A549 treated with AZD9567 at 1 μM for 4 hours (cell line): ENCODE data around the gene CYTH4. TPM values are rescaled to one million over a fixed set of nuclear protein-coding genes. Genes with fewer than 3 reads are reported as not detected.

Source experiments
- total RNA-seq: library from RNA; stranded (reverse); fragments of 200-300 nt; extraction: Qiagen RNA extraction; gene quantifications from 5 replicates; pipeline ENCODE4 v1.2.3, GENCODE V29; 2022; ENCODE audit not compliant: insufficient read depth

Gene CYTH4, protein sequence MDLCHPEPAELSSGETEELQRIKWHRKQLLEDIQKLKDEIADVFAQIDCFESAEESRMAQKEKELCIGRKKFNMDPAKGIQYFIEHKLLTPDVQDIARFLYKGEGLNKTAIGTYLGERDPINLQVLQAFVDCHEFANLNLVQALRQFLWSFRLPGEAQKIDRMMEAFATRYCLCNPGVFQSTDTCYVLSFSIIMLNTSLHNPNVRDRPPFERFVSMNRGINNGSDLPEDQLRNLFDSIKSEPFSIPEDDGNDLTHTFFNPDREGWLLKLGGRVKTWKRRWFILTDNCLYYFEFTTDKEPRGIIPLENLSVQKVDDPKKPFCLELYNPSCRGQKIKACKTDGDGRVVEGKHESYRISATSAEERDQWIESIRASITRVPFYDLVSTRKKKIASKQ
- total RNA-seq, result 0.24 to 0.38 TPM (median 0.29 TPM) in 4 of 5 replicates, not detected in the other

DNA sequence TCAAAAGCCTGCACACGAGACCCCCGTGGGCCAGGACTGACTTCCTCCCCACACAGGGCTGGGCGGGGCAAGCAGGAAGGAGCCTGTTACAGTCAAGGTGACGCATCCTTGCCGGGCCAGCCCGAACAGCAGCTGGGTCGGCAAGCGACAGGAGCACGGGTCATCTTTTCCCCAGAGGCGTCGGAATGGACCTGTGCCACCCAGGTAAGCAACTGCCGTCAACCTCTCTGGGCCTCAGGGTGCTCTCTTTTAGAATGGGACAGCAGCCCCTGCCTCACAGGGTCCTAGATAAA lies at the start of gene CYTH4:
CYTH4 (plus strand) TSS at position 124 of the 293 bp plus-strand sequence; CDS start at position 186, 62 bp downstream.

DNA sequence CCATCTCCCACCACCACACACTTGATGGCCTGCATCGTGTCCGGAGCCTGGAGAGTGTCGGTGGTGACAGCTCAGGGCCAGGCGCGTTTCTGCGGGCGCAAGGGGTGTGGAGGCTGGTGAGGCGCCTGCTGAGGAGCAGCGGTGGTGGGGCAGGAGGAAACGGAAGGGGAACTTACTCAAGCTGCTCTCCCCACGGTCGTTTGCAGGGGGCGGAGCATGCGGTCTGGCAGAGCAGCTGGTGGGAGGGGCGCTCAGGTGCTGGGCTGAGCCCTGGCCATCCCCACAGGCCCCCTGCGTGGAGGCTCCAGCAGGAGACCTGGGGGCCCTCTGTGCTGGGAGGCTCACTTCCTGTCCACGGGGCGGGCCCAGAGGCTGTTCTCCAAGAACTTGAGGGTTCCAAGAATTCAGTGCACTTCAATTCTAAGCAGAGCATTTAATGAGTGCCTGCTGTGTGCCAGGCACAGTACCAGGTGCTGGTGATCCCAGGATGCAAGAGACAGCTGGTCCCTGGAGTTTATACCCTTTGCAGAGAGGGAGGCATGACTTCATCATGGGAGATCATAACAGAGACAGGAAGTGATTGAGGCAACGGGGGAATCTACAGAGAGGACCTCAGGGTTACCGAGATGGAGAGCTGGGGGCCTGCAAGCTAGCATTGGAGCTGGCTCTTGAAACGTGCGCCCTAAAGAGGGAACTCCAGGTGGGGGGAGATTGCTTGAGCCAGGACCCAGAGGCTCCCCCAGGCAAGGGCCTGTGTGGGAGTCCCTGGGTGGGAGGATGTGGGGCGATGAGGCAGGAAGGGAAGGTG lies 38.0 kb upstream of the CYTH4 start, which contains the start of gene RAC2:
RAC2 (minus strand) TSS at position 156 of the 808 bp plus-strand sequence; CDS start at position 35, 121 bp downstream.

Other genes with a start within 250 kb of the CYTH4 start
- gene KCTD17, start 230.8 kb upstream of the CYTH4 start, total RNA-seq, result 23.2 to 27.7 TPM (median 25.0 TPM) in 5 replicates
- 0.02 to 0.13 TPM (median 0.09 TPM) in 3 of 5 replicates, not detected in the others for gene TMPRSS6, start 172.8 kb upstream of the CYTH4 start, total RNA-seq
- gene IL2RB, start 132.6 kb upstream of the CYTH4 start, total RNA-seq, result 0.04 to 0.09 TPM (median 0.05 TPM) in 4 of 5 replicates, not detected in the other
- gene C1QTNF6, start 94.3 kb upstream of the CYTH4 start, total RNA-seq, result 4.8 to 10.0 TPM (median 8.6 TPM) in 5 replicates
- gene SSTR3, start 70.0 kb upstream of the CYTH4 start, total RNA-seq, result not detected in 5 replicates
- gene RAC2, start 38.2 kb upstream of the CYTH4 start, total RNA-seq, result 0.05 to 0.15 TPM (median 0.13 TPM) in 3 of 5 replicates, not detected in the others
- gene ELFN2, start 145.0 kb downstream of the CYTH4 start, total RNA-seq, result 3.0 to 5.1 TPM (median 4.7 TPM) in 5 replicates
- 0.98 to 5.4 TPM (median 1.2 TPM) in 5 replicates for gene MFNG, start 203.9 kb downstream of the CYTH4 start, total RNA-seq
- 19.4 to 30.5 TPM (median 28.8 TPM) in 5 replicates for gene CARD10, start 236.9 kb downstream of the CYTH4 start, total RNA-seq